IPS DF 6.9 (cell line): ENCODE results near the gene SP100.
"Not testable (repeated sequence)": the region's sequence is repeated elsewhere in the genome, so short reads cannot be mapped to it uniquely, and the experiment has no call there.

Source experiments
- DNase-seq: peaks from one replicate; pipeline ENCODE4 v3.0.0-alpha.2; 2013; ENCODE audit warnings: low read depth, low spot score
- H3K27ac ChIP-seq: one replicate; pipeline ENCODE4 v1.5.1; 2013; ENCODE audit warnings: low read length, control low read depth
- H3K27me3 ChIP-seq: 2 replicates; pipeline ENCODE4 v1.6.1; 2013; ENCODE audit warnings: mild to moderate bottlenecking, low read length; ENCODE audit not compliant: control insufficient read depth, insufficient read depth
- H3K36me3 ChIP-seq: 2 replicates; pipeline ENCODE4 v1.6.1; 2013; ENCODE audit warnings: low read length; ENCODE audit not compliant: control insufficient read depth, insufficient read depth
- H3K4me1 ChIP-seq: 2 replicates; pipeline ENCODE4 v1.6.1; 2013; ENCODE audit warnings: low read length; ENCODE audit not compliant: control insufficient read depth, insufficient read depth
- H3K4me3 ChIP-seq: 2 replicates; pipeline ENCODE4 v1.5.1; 2013; ENCODE audit warnings: mild to moderate bottlenecking, low read length
- H3K9me3 ChIP-seq: 2 replicates; pipeline ENCODE4 v1.6.1; 2013; ENCODE audit warnings: low read length, inconsistent platforms; ENCODE audit not compliant: control insufficient read depth, insufficient read depth
- WGBS: extraction: QIAGEN DNeasy Blood & Tissue Kit; methylation state at CpG from one replicate; pipeline ENCODE4 v1.1.7; 2013; ENCODE audit warnings: mixed read lengths, missing lambda C conversion rate; ENCODE audit not compliant: insufficient read length, insufficient coverage; 5-methylcytosine and 5-hydroxymethylcytosine counted together

SP100 gene

DNA sequence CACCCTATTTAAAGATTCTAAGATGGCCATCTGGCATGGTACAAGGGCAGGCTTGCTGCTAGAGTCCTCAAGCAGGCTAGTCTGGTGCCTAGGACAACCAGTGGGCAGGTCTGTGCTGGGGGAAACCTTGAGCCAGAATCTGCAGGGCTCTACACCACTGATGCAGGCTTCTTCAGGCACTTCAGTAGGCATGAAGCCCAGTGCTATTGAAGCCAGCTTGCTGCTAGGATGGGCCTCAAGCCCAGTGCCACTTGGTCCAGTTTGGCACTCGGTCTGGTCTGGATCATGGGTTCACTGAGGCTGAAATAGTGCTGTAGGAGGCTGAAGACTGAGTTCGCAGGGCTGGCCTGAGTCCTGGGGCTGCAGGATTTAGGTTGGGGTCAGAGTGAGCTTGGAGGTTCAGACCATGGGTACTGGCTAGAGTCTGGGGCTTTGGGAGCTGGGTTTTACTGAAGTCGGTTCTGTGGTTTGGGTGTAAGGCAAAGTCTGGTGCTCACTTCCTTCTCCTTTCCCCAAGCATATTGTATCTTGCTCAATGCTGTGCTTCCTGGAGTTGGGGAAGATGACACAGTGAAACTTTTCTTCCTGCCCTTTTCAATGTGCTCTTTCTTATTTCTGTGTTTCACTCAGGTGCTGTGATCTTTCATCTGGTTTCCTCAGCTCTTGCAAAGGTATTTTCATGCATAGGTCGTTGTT lies 41.2 kb downstream of the SP100 start:
- H3K27me3 ChIP-seq: no peaks in the 10 kb centered on the region
- no peaks in the 10 kb centered on the region for H3K36me3 ChIP-seq
- no peak for DNase-seq
- H3K4me1 ChIP-seq: peaks cover 1% of the 10 kb centered on the region; the same call in 1 of the 2 replicates
- H3K9me3 ChIP-seq: no peaks in the 10 kb centered on the region
- peak overlapping the region; percentile 77 for H3K27ac ChIP-seq
- no CpG with 5 or more reads among the region's 4 CpGs for WGBS
- H3K4me3 ChIP-seq: no peak overlapping the region

DNA sequence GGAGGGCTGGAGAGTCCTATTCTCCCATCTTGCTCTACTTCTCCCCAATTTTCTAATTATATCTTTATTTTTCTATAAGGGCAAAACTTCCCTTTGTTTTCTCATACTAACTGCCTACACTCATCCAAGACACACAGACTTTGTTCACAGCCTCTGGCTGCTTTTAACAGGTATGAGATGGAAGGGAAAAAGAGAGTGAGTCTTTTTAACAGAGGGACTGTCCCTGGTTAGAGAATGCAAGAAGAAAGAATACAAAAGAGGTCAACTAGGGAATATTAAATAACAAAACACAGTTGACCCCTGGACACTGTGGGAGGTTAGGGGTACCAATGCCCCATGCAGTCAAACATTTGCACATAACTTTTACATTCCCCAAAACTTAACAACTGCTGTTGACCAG lies 41.8 kb downstream of the SP100 start:
- Histone ChIP-seq H3K27ac (no peak overlapping the region), H3K27me3 (no peaks in the 10 kb centered on the region), H3K4me3 (no peak overlapping the region), H3K9me3 (no peaks in the 10 kb centered on the region), H3K36me3 (no peaks in the 10 kb centered on the region), H3K4me1 (peaks cover 1% of the 10 kb centered on the region; the same call in 1 of the 2 replicates)
- no peak for DNase-seq

DNA sequence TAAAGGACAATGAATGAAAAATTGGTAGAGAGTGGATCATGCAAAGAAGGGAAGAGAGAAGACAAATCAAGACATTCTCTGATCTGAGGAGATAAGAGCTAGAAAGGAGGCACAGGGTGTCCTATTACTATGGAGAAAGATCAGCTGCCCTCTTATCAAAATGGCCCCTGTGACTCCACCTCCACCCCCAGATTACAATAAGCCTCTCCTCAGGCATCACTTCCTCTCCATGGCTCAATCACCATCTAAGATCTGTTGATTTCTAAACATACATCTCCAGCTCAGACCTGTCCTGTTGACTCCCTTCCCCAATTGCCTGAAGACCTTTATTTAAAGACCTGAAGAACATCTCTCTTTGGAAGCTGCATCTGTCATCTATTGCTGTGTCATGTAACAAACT lies 43.2 kb downstream of the SP100 start:
- H3K4me3 ChIP-seq: no peak overlapping the region
- peaks cover 1% of the 10 kb centered on the region; the same call in 1 of the 2 replicates for H3K4me1 ChIP-seq
- H3K9me3 ChIP-seq: no peaks in the 10 kb centered on the region
- no peaks in the 10 kb centered on the region for H3K27me3 ChIP-seq
- no peak overlapping the region for H3K27ac ChIP-seq
- no peak for DNase-seq
- no peaks in the 10 kb centered on the region for H3K36me3 ChIP-seq

DNA sequence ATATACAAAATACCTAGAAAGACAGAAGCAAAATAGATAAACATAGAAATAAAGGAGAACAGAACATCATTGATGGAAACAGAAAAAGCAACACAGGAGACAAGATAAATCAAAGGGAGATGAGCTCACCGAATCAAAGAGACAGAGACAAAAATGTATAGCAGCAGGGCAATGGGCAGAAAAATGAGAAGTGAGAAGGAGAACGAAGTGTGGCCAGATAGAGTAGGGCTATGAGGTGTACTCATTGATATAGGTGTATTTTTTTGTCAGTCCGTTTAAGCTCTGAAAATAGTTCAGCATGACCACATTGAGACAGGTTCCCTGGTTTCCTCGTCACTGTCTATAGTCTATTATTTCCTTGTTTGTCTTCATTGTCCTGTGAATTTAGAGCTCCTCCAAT lies 55.1 kb downstream of the SP100 start:
- WGBS: no CpG with 5 or more reads among the region's 4 CpGs
- Histone ChIP-seq H3K9me3 (no peaks in the 10 kb centered on the region), H3K27ac (no peak overlapping the region), H3K4me1 (no peaks in the 10 kb centered on the region), H3K36me3 (no peaks in the 10 kb centered on the region), H3K27me3 (no peaks in the 10 kb centered on the region), H3K4me3 (no peak overlapping the region)
- DNase-seq: no peak

DNA sequence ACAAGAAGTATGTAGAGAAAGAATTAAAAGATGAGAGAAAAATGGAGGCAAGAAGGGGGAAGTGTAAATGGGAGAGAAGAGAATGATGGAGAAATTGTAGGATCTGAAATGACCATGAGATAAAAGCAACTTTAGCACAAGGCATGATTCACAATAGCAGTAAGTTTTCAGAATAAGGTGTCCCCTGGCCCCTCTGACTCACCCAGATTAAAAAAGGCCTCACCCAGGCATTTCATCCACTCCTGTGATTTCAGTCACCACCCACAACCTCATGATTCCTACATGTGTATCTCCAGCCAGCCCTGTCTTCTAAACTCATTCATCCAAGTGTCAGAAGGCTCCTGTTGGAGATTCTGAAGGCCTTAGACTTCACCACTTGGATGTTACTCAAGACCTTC lies 56.6 kb downstream of the SP100 start:
- Histone ChIP-seq H3K36me3 (no peaks in the 10 kb centered on the region), H3K4me3 (no peak overlapping the region)

DNA sequence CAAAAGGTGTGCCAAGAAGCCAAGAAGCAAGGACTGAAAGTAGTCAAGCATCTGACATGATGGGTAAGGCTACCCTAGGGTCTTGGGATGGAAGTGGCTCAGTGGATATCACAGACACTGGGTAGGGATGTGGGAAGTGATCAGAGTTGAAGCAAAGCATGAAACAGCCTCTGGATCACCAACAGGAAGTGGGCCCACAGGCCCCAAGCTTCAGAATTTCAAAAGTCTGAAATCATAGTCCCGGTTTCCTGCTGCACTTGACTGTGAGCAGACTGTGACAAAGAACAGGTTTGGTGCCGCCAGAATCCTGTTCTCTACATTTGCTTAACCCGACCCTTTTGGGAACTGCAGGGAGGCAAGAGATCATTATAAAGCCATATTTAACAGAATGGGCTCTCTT lies 57.4 kb downstream of the SP100 start:
- no CpG with 5 or more reads among the region's 3 CpGs for WGBS
- Histone ChIP-seq H3K27me3 (no peaks in the 10 kb centered on the region), H3K4me3 (no peak overlapping the region), H3K36me3 (no peaks in the 10 kb centered on the region), H3K4me1 (no peaks in the 10 kb centered on the region), H3K27ac (no peak overlapping the region), H3K9me3 (no peaks in the 10 kb centered on the region)
- DNase-seq: no peak

More for the DNA sequence above, 56.6 kb downstream of the SP100 start:
- no peak for DNase-seq
- Histone ChIP-seq H3K27me3 (no peaks in the 10 kb centered on the region), H3K4me1 (no peaks in the 10 kb centered on the region), H3K27ac (no peak overlapping the region), H3K9me3 (no peaks in the 10 kb centered on the region)

DNA sequence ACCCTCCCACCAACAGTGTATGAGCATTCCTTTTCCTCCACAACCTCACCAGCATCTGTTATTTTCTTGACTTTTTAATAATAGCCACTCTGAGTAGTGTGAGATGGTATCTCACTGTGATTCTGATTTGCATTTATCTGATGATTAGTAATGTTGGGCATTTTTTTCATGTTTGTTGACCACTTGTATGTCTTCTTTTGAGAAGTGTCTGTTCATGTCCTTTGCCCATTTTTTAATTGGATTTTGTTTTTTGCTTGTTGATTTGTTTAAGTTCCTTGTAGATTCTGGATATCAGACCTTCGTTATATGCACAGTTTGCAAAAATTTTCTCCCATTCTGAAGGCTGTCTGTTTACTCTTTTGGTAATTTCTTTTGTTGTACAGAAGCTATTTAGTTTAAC lies 59.1 kb downstream of the SP100 start:
- no peaks in the 10 kb centered on the region for H3K9me3 ChIP-seq
- no peaks in the 10 kb centered on the region for H3K4me1 ChIP-seq
- no peaks in the 10 kb centered on the region for H3K36me3 ChIP-seq
- DNase-seq: no peak
- H3K4me3 ChIP-seq: no peak overlapping the region
- WGBS: no CpG with 5 or more reads among the region's 1 CpG
- H3K27me3 ChIP-seq: no peaks in the 10 kb centered on the region
- H3K27ac ChIP-seq: no peak overlapping the region

DNA sequence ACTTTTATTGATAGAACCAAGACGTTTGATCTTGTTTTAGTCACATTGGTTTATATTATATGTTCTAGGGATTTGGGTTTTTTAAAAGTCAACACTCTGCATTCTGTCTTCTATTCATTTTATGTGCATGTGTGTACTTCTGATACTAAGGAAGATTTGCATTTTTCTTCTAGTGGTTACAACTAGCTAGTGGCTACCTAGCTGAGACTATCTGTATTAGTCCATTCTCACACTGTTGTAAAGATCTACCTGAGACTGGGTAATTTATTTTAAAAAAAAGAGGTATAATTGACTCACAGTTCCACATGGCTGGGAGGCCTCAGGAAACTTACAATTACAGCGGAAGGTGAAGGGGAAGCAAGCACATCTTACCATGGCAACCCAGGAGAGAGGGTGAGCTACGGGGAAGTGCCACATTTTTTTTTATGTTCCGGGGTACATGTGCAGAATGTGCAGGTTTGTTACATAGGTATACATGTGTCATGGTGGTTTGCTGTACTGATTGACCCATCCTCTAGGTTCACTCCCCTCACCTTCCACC lies 69.9 kb downstream of the SP100 start:
- DNase-seq: no peak
- no CpG with 5 or more reads among the region's 4 CpGs for WGBS
- Histone ChIP-seq H3K9me3 (no peaks in the 10 kb centered on the region), H3K4me3 (no peak overlapping the region), H3K36me3 (no peaks in the 10 kb centered on the region), H3K27me3 (no peaks in the 10 kb centered on the region), H3K27ac (no peak overlapping the region), H3K4me1 (no peaks in the 10 kb centered on the region)

DNA sequence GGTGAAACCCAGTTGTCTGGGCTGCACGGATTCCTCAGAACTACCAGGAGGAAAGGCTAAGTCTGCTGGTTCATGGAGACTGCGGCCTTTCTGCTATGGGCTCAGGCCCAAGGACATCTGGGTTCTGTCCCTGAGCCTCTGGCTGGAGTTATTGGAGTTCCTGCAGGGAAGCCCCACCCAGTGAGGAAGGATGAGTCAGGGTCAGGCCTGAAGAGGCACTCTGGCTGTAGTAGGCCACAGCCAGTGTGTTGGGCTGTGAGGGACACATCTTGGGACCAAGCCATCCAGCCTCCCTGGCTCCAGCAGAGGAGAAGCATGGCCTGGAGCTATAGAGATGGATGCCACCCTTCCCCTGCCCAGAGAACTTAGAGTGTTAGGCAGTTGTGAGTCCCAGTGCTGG lies 75.2 kb downstream of the SP100 start:
- H3K9me3 ChIP-seq, H3K27ac ChIP-seq, H3K4me3 ChIP-seq, H3K27me3 ChIP-seq, DNase-seq, H3K4me1 ChIP-seq, H3K36me3 ChIP-seq: not testable (repeated sequence)
- WGBS: no CpG with 5 or more reads among the region's 2 CpGs

DNA sequence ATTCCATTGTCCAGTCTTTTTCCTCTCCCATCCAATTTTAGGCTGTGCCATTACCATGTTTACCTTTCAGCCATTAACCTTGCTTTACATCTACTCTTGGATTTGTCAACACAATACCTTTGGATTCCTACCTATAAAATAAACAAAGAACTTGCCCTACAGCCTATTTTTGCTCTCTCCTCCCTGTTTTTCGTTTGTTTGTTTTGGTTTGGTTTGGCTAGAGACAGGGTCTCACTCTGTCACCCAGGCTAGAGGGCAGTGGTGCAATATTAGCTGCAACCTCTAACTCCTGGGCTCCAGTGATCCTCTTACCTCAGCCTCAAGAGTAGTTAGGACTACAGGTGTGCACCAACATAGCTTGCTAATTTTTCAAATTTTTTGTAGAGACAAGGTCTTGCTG lies 76.1 kb downstream of the SP100 start:
- WGBS: no CpG with 5 or more reads among the region's 1 CpG
- no peaks in the 10 kb centered on the region for H3K27me3 ChIP-seq
- H3K4me3 ChIP-seq: no peak overlapping the region
- DNase-seq: no peak
- no peaks in the 10 kb centered on the region for H3K36me3 ChIP-seq
- no peak overlapping the region for H3K27ac ChIP-seq
- no peaks in the 10 kb centered on the region for H3K4me1 ChIP-seq
- H3K9me3 ChIP-seq: no peaks in the 10 kb centered on the region

DNA sequence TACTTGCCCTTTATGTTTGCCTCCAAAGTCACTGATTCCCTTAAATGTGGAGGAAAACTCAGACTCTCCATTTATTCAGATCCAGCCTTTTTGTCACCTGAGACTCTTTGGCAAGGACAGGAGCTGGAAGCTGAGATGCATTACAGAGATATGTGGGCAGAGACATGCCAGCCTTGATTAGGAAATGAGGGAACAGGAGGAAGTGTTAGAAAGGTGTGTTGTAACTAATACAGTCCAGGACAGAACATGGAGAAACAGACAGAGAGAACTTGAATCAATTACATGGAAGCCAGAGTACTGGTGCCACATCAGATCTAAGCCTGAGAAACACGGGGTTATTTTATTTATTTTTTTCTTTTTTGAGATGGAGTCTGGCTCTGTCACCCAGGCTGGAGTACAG lies 79.0 kb downstream of the SP100 start:
- Histone ChIP-seq H3K36me3 (no peaks in the 10 kb centered on the region), H3K27me3 (no peaks in the 10 kb centered on the region), H3K4me1 (no peaks in the 10 kb centered on the region), H3K4me3 (no peak overlapping the region), H3K27ac (no peak overlapping the region), H3K9me3 (no peaks in the 10 kb centered on the region)
- DNase-seq: no peak
- no CpG with 5 or more reads among the region's 1 CpG for WGBS
